Measurements from ENCODE around the gene C6orf15.
"Not testable (repeated sequence)": the region's sequence is repeated elsewhere in the genome, so short reads cannot be mapped to it uniquely, and the experiment has no call there.

C6orf15 gene

GRCh38 chr6:31081872-31082271 is 30.5 kb downstream of the C6orf15 start:
- no peak for TF ChIP-seq ZNF274 (IDR thresholded peaks at IDR 0.05; ENCODE audit: low read depth, low read length)
- H3K4me3 ChIP-seq (ENCODE audit: low read length) = no peak overlapping the region

- TF ChIP-seq ZNF274 (IDR thresholded peaks at IDR 0.05; ENCODE audit: low read depth, low read length) = no peak
- no peak overlapping the region for H3K4me3 ChIP-seq (ENCODE audit: low read length)
Measured at GRCh38 chr6:31079656-31080261, 32.6 kb downstream of the C6orf15 start.

- no peak overlapping the region for H3K4me3 ChIP-seq (ENCODE audit: low read length)
- no peak for TF ChIP-seq ZNF274 (IDR thresholded peaks at IDR 0.05; ENCODE audit: low read depth, low read length)
Measured at GRCh38 chr6:31076611-31077010, 35.8 kb downstream of the C6orf15 start.

GRCh38 chr6:31075528-31075927 is 36.8 kb downstream of the C6orf15 start:
- no peak for TF ChIP-seq ZNF274 (IDR thresholded peaks at IDR 0.05; ENCODE audit: low read depth, low read length)

GRCh38 chr6:31074401-31074800 is 38.0 kb downstream of the C6orf15 start:
- TF ChIP-seq ZNF274 (IDR thresholded peaks at IDR 0.05; ENCODE audit: low read depth, low read length) = no peak
- H3K4me3 ChIP-seq (ENCODE audit: low read length) = no peak overlapping the region

More at GRCh38 chr6:31075528-31075927, 36.8 kb downstream of the C6orf15 start:
- H3K4me3 ChIP-seq (ENCODE audit: low read length) = no peak overlapping the region

- no peak for TF ChIP-seq ZNF274 (IDR thresholded peaks at IDR 0.05; ENCODE audit: low read depth, low read length)
- no peak overlapping the region for H3K4me3 ChIP-seq (ENCODE audit: low read length)
Measured at GRCh38 chr6:31070711-31071197, 41.6 kb downstream of the C6orf15 start.

GRCh38 chr6:31068669-31069340 is 43.6 kb downstream of the C6orf15 start:
- no peak for TF ChIP-seq ZNF274 (IDR thresholded peaks at IDR 0.05; ENCODE audit: low read depth, low read length)
- H3K4me3 ChIP-seq (ENCODE audit: low read length) = no peak overlapping the region

GRCh38 chr6:31067891-31068668 is 44.3 kb downstream of the C6orf15 start:
- not testable (repeated sequence) for H3K4me3 ChIP-seq (ENCODE audit: low read length)

- H3K4me3 ChIP-seq (ENCODE audit: low read length) = not testable (repeated sequence)
Measured at GRCh38 chr6:31067028-31067427, 45.3 kb downstream of the C6orf15 start.

- no peak for TF ChIP-seq ZNF274 (IDR thresholded peaks at IDR 0.05; ENCODE audit: low read depth, low read length)
- H3K4me3 ChIP-seq (ENCODE audit: low read length) = no peak overlapping the region
Measured at GRCh38 chr6:31065556-31065955, 46.8 kb downstream of the C6orf15 start.

- H3K4me3 ChIP-seq (ENCODE audit: low read length) = no peak overlapping the region
- no peak for TF ChIP-seq ZNF274 (IDR thresholded peaks at IDR 0.05; ENCODE audit: low read depth, low read length)
Measured at GRCh38 chr6:31063906-31064435, 48.4 kb downstream of the C6orf15 start.
